Measurements from ENCODE around the gene RCSD1. TPM values are rescaled to one million over a fixed set of nuclear protein-coding genes. Genes with fewer than 3 reads are reported as not detected.
"Not testable (repeated sequence)": the region's sequence is repeated elsewhere in the genome, so short reads cannot be mapped to it uniquely, and the experiment has no call there.

RCSD1 gene
- total RNA-seq, 1 donor from 2014 or later: 32.7 TPM

- intact Hi-C loops (cut with DNase I): loop anchor here (5.0 kb wide), 1 partner anchor 360 kb away; no protein-coding TSS in a partner anchor
- DNase-seq (ENCODE audit: low spot score): no peak
These were observed 92.3 kb downstream of the RCSD1 start for GRCh38 chr1:167722152-167722869.

DNA sequence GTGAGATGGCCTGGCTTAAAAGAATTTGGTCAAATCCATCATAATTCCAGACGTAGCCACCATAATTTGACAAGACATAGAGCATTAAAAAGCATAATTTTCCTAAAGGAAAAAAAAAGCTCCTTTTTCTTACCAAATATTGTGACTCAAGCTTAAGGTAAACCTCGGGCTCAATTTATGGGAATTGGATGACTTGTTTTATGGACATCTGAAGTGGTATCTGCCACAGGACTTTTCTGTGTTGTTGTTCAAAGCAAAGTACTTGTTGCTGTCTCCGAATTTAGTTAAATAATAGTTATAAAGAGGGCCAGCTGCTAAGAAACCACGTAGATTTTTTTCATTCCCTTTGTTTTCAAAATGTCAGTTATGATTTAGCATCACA lies 92.8 kb downstream of the RCSD1 start:
- intact Hi-C loops (cut with DNase I): loop anchor here (5.0 kb wide), 1 partner anchor 359 kb away; no protein-coding TSS in a partner anchor

GRCh38 chr1:167723707-167724323 lies 93.8 kb downstream of the RCSD1 start:
- intact Hi-C loops (cut with DNase I): loop anchor here (5.0 kb wide), 1 partner anchor 358 kb away; no protein-coding TSS in a partner anchor
- no peak for DNase-seq (ENCODE audit: low spot score)

More for the DNA sequence above, 92.8 kb downstream of the RCSD1 start:
- DNase-seq (ENCODE audit: low spot score): no peak

DNA sequence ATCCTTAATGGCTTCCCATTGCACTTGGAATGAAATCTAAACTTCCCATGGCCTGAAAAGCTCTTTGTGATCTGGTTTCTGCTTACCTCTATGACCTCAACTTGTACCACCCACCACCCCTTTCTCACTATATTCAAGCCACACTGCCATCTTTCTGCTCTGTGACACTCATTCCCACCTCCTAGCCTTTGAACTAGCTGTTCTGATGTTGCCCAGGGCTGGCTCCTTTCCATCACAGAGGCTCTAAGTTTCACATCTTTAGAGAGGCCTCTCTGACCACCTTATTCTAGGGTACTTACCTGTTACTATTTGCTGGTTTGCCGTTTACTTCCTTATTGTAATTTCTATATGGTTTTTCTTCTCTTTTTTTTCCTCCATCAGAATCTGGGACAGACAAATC lies 96.0 kb downstream of the RCSD1 start:
- DNase-seq (ENCODE audit: low spot score): no peak
- intact Hi-C loops (cut with DNase I): no loop called here

GRCh38 chr1:167728818-167729410 lies 98.9 kb downstream of the RCSD1 start:
- no peak for DNase-seq (ENCODE audit: low spot score)
- intact Hi-C loops (cut with DNase I): no loop called here

DNA sequence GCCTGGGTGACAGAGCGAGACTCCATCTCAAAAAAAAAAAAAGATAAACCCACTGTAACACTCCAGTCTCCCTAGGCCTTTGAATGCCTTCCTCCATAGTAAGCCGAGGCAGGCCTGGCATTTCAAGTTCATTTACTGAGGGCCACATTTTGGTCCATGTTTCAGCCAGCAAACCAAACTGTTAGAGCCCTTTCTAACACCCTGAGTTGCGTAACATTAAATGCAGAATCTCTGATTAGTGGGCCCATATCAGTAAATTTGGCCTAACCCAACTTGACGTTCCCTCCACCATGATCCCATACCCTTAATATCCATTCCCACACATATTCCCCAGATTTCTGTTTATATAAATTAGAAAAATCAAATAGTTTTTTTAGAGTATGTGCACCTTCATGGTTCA lies 104.2 kb downstream of the RCSD1 start:
- intact Hi-C loops (cut with DNase I): no loop called here
- no peak for DNase-seq (ENCODE audit: low spot score)

DNA sequence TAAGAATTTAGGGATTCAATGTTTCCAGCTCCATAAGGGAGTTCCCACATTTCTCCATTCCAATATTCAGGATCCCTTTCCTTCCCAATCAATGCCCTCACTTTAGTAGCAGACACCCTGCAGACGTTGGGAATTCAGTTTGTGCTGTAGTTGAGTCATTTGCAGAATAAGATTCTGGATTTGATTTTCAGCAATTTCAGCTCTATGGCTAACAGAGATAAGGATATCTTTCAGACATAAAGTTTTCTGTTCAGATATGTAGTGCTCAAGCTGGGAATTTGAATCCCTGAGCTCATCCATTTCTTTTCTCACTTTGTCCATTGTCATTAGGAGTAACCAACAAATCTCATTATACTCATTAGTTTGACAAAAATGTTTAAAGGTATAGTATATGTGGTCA lies 104.8 kb downstream of the RCSD1 start:
- intact Hi-C loops (cut with DNase I): no loop called here
- DNase-seq (ENCODE audit: low spot score): no peak

GRCh38 chr1:167737169-167737568 lies 107.1 kb downstream of the RCSD1 start:
- intact Hi-C loops (cut with DNase I): no loop called here

GRCh38 chr1:167738158-167738557 lies 108.1 kb downstream of the RCSD1 start:
- DNase-seq (ENCODE audit: low spot score): no peak
- intact Hi-C loops (cut with DNase I): no loop called here

More at GRCh38 chr1:167737169-167737568, 107.1 kb downstream of the RCSD1 start:
- DNase-seq (ENCODE audit: low spot score): no peak

GRCh38 chr1:167739752-167740151 lies 109.7 kb downstream of the RCSD1 start:
- DNase-seq (ENCODE audit: low spot score): no peak
- intact Hi-C loops (cut with DNase I): no loop called here

DNA sequence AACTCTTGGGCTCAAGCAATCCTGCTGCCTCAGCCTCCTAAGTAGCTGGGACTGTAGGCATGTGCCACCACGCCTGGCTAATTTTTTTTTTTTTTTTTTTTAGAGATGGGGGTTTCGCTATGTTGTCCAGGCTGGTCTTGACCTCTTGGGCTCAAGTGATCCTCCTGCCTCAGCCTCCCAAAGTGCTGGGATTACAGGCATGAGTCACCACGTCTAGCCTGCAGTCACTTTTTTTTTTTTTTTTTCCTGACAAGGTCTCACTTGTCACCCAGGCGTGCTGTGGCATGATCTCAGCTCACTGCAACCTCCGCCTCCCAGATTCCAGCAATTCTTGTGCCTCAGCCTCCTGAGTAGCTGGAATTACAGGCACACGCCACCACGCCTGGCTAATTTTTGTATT lies 111.1 kb downstream of the RCSD1 start:
- DNase-seq (ENCODE audit: low spot score): not testable (repeated sequence)

GRCh38 chr1:167742392-167743057 lies 112.5 kb downstream of the RCSD1 start:
- DNase-seq (ENCODE audit: low spot score); intact Hi-C loops (cut with DNase I): not testable (repeated sequence)

More for the DNA sequence above, 111.1 kb downstream of the RCSD1 start:
- intact Hi-C loops (cut with DNase I): not testable (repeated sequence)

GRCh38 chr1:167744901-167745300 lies 114.9 kb downstream of the RCSD1 start:
- intact Hi-C loops (cut with DNase I): no loop called here
- no peak for DNase-seq (ENCODE audit: low spot score)

GRCh38 chr1:167746013-167746672 lies 116.1 kb downstream of the RCSD1 start:
- intact Hi-C loops (cut with DNase I): no loop called here
- DNase-seq (ENCODE audit: low spot score): no peak

DNA sequence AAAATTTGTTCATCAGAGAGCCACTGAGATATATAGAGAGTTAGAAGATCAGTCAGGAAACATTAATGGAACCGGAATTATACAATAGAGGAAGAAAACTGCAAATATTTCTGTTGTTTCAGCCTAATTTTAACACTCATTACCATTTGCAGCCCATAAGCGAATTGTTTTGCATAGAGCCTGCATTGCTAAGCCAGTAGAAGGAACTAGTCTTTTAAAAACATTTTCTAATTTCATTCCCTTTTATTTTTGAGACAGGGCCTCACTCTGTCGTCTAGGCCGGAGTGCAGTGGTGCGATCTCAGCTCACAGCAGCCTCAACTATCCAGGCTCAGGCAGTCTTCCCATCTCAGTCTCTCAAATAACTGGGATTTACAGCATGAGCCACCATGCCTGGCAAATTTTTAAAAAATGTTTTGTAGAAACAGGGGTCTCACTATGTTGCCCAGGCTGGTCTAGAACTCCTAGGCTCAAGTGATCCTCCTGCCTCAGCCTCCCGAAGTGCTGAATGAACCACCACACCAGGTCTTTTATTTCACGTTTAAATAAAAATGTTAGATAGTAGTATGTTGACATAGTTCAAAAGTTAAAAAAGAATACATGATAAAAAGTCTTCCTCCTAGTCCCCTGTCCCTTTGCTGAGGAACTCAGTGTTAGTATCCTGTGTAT lies 117.1 kb downstream of the RCSD1 start:
- DNase-seq (ENCODE audit: low spot score): no peak
- intact Hi-C loops (cut with DNase I): no loop called here

DNA sequence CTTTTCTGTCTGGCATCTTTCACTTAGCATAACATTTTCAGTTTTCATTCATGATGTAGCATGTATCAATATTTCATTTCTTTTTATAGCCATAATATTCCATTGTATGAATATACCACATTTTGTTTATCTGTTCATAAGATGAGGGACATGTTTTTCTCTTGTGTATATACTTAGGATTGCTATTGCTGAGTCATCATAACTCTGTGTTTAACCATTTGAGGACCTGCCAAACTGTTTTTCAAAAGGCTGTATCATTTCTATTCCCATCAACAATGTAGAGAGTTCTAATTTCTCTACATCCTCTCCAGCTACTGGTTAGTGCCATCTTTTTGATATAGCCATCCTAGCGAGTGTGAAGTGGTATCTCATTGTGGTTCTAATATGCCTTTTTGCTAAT lies 118.0 kb downstream of the RCSD1 start:
- no peak for DNase-seq (ENCODE audit: low spot score)
- intact Hi-C loops (cut with DNase I): no loop called here

GRCh38 chr1:167748906-167749305 lies 118.9 kb downstream of the RCSD1 start:
- DNase-seq (ENCODE audit: low spot score): no peak
- intact Hi-C loops (cut with DNase I): no loop called here

DNA sequence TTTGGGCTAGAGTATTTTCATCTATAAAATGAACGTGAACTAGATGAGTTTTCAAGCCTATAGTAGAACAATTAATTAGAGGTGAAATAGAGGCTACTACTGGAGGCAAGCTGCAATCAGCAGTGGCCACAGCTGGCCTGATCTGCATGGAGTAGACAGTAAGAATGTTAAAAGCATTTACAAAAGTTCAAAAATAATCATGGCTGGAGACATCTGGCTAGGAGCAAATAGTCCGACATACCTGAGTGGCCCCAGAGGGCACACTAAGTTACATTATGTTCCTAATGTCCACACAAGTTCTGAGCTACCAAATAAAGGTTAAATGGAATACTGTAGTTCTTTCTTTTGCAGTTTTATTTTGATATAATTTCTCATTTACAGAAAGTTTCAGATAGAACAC lies 119.7 kb downstream of the RCSD1 start:
- DNase-seq (ENCODE audit: low spot score): no peak
- intact Hi-C loops (cut with DNase I): loop anchor here (5.0 kb wide), 1 partner anchor 43 kb away; no protein-coding TSS in a partner anchor

- DNase-seq (ENCODE audit: low spot score): no peak
- intact Hi-C loops (cut with DNase I): loop anchor here (5.0 kb wide), 1 partner anchor 42 kb away; no protein-coding TSS in a partner anchor
These were observed 120.6 kb downstream of the RCSD1 start for GRCh38 chr1:167750641-167751040.

All from cardiac septum (tissue), 1 donor.